ENCODE results near the gene MFSD12.

MFSD12 gene

GRCh38 chr19:3603121-3603811 lies 45.9 kb upstream of the MFSD12 start:
- Histone ChIP-seq H3K36me3 (ENCODE audit: control insufficient read depth in 2 of 2, insufficient read depth in 1 of 2, low read length in 2 of 2) (no peaks in the 10 kb centered on the region; a peak in 1 of 3 replicates), H3K27ac (ENCODE audit: extremely low read depth, low read depth, low read length) (no peak overlapping the region), H3K9me3 (ENCODE audit: control insufficient read depth, insufficient read depth, low read depth, low read length) (no peaks in the 10 kb centered on the region), H3K4me3 (ENCODE audit: low read depth, low read length) (no peak overlapping the region), H3K4me1 (ENCODE audit: control insufficient read depth, insufficient read depth, low read length) (peaks cover 3% of the 10 kb centered on the region; the same call in 1 of the 2 replicates)
- POLR2A ChIA-PET, result no interaction called here
- CTCF ChIA-PET, result interaction anchor here (0.6 kb wide), 1 partner anchor 14 kb away, joined by 3 read pairs; no protein-coding TSS in a partner anchor
- TF ChIP-seq ZNF488 (tag by site-specific recombination; IDR thresholded peaks at IDR 0.05) (no peak), ATF2 (tag by site-specific recombination; IDR thresholded peaks at IDR 0.05; ENCODE audit: low read depth) (no peak), ZNF202 (tag by site-specific recombination; IDR thresholded peaks at IDR 0.05; ENCODE audit: borderline replicate concordance) (no peak), ZNF280C (tag by site-specific recombination; IDR thresholded peaks at IDR 0.05) (no peak), ZSCAN18 (tag by site-specific recombination; IDR thresholded peaks at IDR 0.05) (no peak), GLIS2 (tag by site-specific recombination; IDR thresholded peaks at IDR 0.05) (no peak), ZNF529 (tag by site-specific recombination; IDR thresholded peaks at IDR 0.05; ENCODE audit: insufficient replicate concordance) (no peak), ZSCAN5A (tag by site-specific recombination; IDR thresholded peaks at IDR 0.05) (no peak), TCF7L2 (IDR thresholded peaks at IDR 0.05; ENCODE audit: borderline replicate concordance, low read depth, low read length) (no peak), PATZ1 (tag by site-specific recombination; IDR thresholded peaks at IDR 0.05) (no peak), ZNF239 (tag by site-specific recombination; IDR thresholded peaks at IDR 0.05) (no peak), ZNF362 (tag by site-specific recombination; IDR thresholded peaks at IDR 0.05) (no peak), ZBTB17 (tag by site-specific recombination; IDR thresholded peaks at IDR 0.05) (no peak), PRDM4 (tag by site-specific recombination; IDR thresholded peaks at IDR 0.05) (peak; percentile 100), ZNF704 (tag by site-specific recombination; IDR thresholded peaks at IDR 0.05) (no peak), KLF8 (tag by site-specific recombination; IDR thresholded peaks at IDR 0.05) (peak; percentile 12; the same call in 1 of the 2 replicates), ZNF398 (tag by site-specific recombination; IDR thresholded peaks at IDR 0.05) (no peak), ZNF23 (tag by site-specific recombination; IDR thresholded peaks at IDR 0.05; ENCODE audit: borderline replicate concordance) (no peak), ZNF623 (tag by site-specific recombination; IDR thresholded peaks at IDR 0.05) (peak; percentile 28; the same call in 1 of the 2 replicates)

Data from HEK293 (cell line).